Occipital lobe (tissue), 2 donors: ENCODE measurements around the gene FAF2. TPM values are rescaled to one million over a fixed set of nuclear protein-coding genes. Genes with fewer than 3 reads are reported as not detected.
"Not testable (repeated sequence)": the region's sequence is repeated elsewhere in the genome, so short reads cannot be mapped to it uniquely, and the experiment has no call there.

Source experiments
- DNase-seq: peaks from one replicate; lab custom pipeline; 2025; lab: John Stamatoyannopoulos, UW
- total RNA-seq: library from RNA; depleted of rRNA; stranded (reverse); fragments of >200 nt; gene quantifications from one replicate; pipeline ENCODE4 v1.2.3, GENCODE V29; 2014

Gene FAF2
- total RNA-seq, 1 donor from 2014 or later, result 32.6 TPM

- DNase-seq, result no peak
Observed at GRCh38 chr5:176416965-176417364, 31.2 kb upstream of the FAF2 start.

- no peak for DNase-seq
Observed at GRCh38 chr5:176418251-176418650, 29.9 kb upstream of the FAF2 start.

- no peak for DNase-seq
Observed at GRCh38 chr5:176420086-176420485, 28.1 kb upstream of the FAF2 start.

- no peak for DNase-seq
Observed at GRCh38 chr5:176420972-176421544, 27.1 kb upstream of the FAF2 start.

- no peak for DNase-seq
Observed at GRCh38 chr5:176424181-176424580, 24.0 kb upstream of the FAF2 start.

- no peak for DNase-seq
Observed at GRCh38 chr5:176425138-176425537, 23.0 kb upstream of the FAF2 start.

GRCh38 chr5:176425791-176426190 lies 22.4 kb upstream of the FAF2 start:
- no peak for DNase-seq

GRCh38 chr5:176426876-176427275 lies 21.3 kb upstream of the FAF2 start:
- DNase-seq, result no peak

GRCh38 chr5:176427971-176428370 lies 20.2 kb upstream of the FAF2 start:
- no peak for DNase-seq

GRCh38 chr5:176429972-176430371 lies 18.2 kb upstream of the FAF2 start:
- DNase-seq, result no peak

- DNase-seq, result no peak
Observed at GRCh38 chr5:176432707-176433106, 15.5 kb upstream of the FAF2 start.

- no peak for DNase-seq
Observed at GRCh38 chr5:176436656-176437055, 11.5 kb upstream of the FAF2 start.

- no peak for DNase-seq
Observed at GRCh38 chr5:176438959-176439757, 9.0 kb upstream of the FAF2 start.

- DNase-seq, result no peak
Observed at GRCh38 chr5:176440927-176441706, 7.1 kb upstream of the FAF2 start.

- DNase-seq, result no peak
Observed at GRCh38 chr5:176441921-176442323, 6.3 kb upstream of the FAF2 start.

- not testable (repeated sequence) for DNase-seq
Observed at GRCh38 chr5:176442911-176443310, 5.3 kb upstream of the FAF2 start.

GRCh38 chr5:176444742-176445141 lies 3.4 kb upstream of the FAF2 start:
- DNase-seq, result no peak

- DNase-seq, result no peak
Observed at GRCh38 chr5:176446028-176446665, 2.0 kb upstream of the FAF2 start.

GRCh38 chr5:176446884-176447590 lies 1.1 kb upstream of the FAF2 start:
- no peak for DNase-seq

GRCh38 chr5:176447591-176447977 lies 601 bp upstream of the FAF2 start:
- peak; percentile 72 for DNase-seq

- DNase-seq, result no peak
Observed at GRCh38 chr5:176450077-176450476, 1.9 kb downstream of the FAF2 start.
